ENCODE data around the gene OTUD7B.

The OTUD7B gene

GRCh38 chr1:149978547-149979023 lies 31.9 kb downstream of the OTUD7B start:
- Histone ChIP-seq H3K27me3 (replicated peaks; ENCODE audit: control insufficient read depth, insufficient read depth, low read length) (no peaks in the 10 kb centered on the region), H3K36me3 (ENCODE audit: control insufficient read depth, insufficient read depth, low read length) (no peaks in the 10 kb centered on the region; the same call in 1 of the 2 replicates), H3K4me3 (replicated peaks; ENCODE audit: low read depth, low read length) (no peak overlapping the region)
- TF ChIP-seq CTCF (IDR thresholded peaks at IDR 0.05; ENCODE audit: insufficient read depth, low read length, poor library complexity, severe bottlenecking): no peak
- DNase-seq (ENCODE audit: extremely low read depth, insufficient read length): no peak

GRCh38 chr1:149977345-149977744 lies 33.2 kb downstream of the OTUD7B start:
- no peak for TF ChIP-seq CTCF (IDR thresholded peaks at IDR 0.05; ENCODE audit: insufficient read depth, low read length, poor library complexity, severe bottlenecking)
- peaks cover 1% of the 10 kb centered on the region; the same call in 1 of the 2 replicates for H3K36me3 ChIP-seq (ENCODE audit: control insufficient read depth, insufficient read depth, low read length)
- no peaks in the 10 kb centered on the region for H3K27me3 ChIP-seq (replicated peaks; ENCODE audit: control insufficient read depth, insufficient read depth, low read length)
- DNase-seq (ENCODE audit: extremely low read depth, insufficient read length): no peak
- no peak overlapping the region for H3K4me3 ChIP-seq (replicated peaks; ENCODE audit: low read depth, low read length)

GRCh38 chr1:149972547-149972946 lies 38.0 kb downstream of the OTUD7B start:
- H3K36me3 ChIP-seq (ENCODE audit: control insufficient read depth, insufficient read depth, low read length): peaks cover 8% of the 10 kb centered on the region
- no peak overlapping the region for H3K4me3 ChIP-seq (replicated peaks; ENCODE audit: low read depth, low read length)
- no peak for DNase-seq (ENCODE audit: extremely low read depth, insufficient read length)
- H3K27me3 ChIP-seq (replicated peaks; ENCODE audit: control insufficient read depth, insufficient read depth, low read length): no peaks in the 10 kb centered on the region
- TF ChIP-seq CTCF (IDR thresholded peaks at IDR 0.05; ENCODE audit: insufficient read depth, low read length, poor library complexity, severe bottlenecking): no peak

GRCh38 chr1:149967646-149968045 lies 42.9 kb downstream of the OTUD7B start:
- no peak for DNase-seq (ENCODE audit: extremely low read depth, insufficient read length)
- Histone ChIP-seq H3K27me3 (replicated peaks; ENCODE audit: control insufficient read depth, insufficient read depth, low read length) (no peaks in the 10 kb centered on the region), H3K4me3 (replicated peaks; ENCODE audit: low read depth, low read length) (no peak overlapping the region), H3K36me3 (ENCODE audit: control insufficient read depth, insufficient read depth, low read length) (peaks cover 16% of the 10 kb centered on the region)
- TF ChIP-seq CTCF (IDR thresholded peaks at IDR 0.05; ENCODE audit: insufficient read depth, low read length, poor library complexity, severe bottlenecking): no peak

- no peaks in the 10 kb centered on the region for H3K27me3 ChIP-seq (replicated peaks; ENCODE audit: control insufficient read depth, insufficient read depth, low read length)
- H3K36me3 ChIP-seq (ENCODE audit: control insufficient read depth, insufficient read depth, low read length): peaks cover 16% of the 10 kb centered on the region
- no peak for TF ChIP-seq CTCF (IDR thresholded peaks at IDR 0.05; ENCODE audit: insufficient read depth, low read length, poor library complexity, severe bottlenecking)
- no peak overlapping the region for H3K4me3 ChIP-seq (replicated peaks; ENCODE audit: low read depth, low read length)
- DNase-seq (ENCODE audit: extremely low read depth, insufficient read length): no peak
Observed at GRCh38 chr1:149967041-149967440, 43.5 kb downstream of the OTUD7B start.

- no peak for TF ChIP-seq CTCF (IDR thresholded peaks at IDR 0.05; ENCODE audit: insufficient read depth, low read length, poor library complexity, severe bottlenecking)
- Histone ChIP-seq H3K27me3 (replicated peaks; ENCODE audit: control insufficient read depth, insufficient read depth, low read length) (no peaks in the 10 kb centered on the region), H3K4me3 (replicated peaks; ENCODE audit: low read depth, low read length) (no peak overlapping the region), H3K36me3 (ENCODE audit: control insufficient read depth, insufficient read depth, low read length) (peaks cover 16% of the 10 kb centered on the region)
- DNase-seq (ENCODE audit: extremely low read depth, insufficient read length): no peak
Observed at GRCh38 chr1:149966405-149966804, 44.1 kb downstream of the OTUD7B start.

Measured in GM06990 (cell line).